Measurements from ENCODE around the gene SLC35G6. TPM values are rescaled to one million over a fixed set of nuclear protein-coding genes. Genes with fewer than 3 reads are reported as not detected.

SLC35G6 gene
- total RNA-seq, 3 donors from 2014 or later (not counting 1 experiment from before 2014, with no cell fraction given) = not detected

DNA sequence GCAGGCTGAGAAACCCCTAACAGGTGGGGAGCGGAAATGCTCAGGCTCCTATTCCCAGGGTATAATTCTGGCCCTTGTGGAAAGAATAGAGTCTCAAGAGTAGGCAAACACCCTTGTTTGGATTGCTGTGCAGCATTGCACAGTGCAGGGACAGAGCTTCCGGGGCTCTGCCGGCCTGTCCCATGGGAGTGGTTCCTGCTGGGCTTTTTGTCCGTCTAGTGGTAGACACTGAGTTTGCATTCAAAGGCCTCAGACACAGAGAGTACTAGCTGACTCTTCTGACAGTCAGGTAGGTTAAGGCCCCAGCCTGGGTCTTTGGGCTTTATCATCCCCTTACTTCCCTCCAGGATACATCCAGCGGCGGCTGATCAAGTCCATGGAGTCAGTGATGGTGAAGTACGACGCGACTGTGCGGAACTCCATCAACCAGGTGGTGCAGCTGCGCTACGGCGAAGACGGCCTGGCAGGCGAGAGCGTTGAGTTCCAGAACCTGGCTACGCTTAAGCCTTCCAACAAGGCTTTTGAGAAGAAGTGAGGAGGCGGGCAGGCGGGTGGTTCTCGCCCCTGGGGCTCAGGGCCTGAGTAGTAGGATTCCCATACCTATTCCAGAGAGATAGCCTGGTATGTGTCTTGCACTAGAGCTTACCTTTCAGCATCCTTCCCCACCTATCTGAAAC, 21.1 kb downstream of the SLC35G6 start:
- H3K36me3 Mint-ChIP-seq = peaks cover 21% of the 10 kb centered on the region
- TF ChIP-seq, protein P1, sequence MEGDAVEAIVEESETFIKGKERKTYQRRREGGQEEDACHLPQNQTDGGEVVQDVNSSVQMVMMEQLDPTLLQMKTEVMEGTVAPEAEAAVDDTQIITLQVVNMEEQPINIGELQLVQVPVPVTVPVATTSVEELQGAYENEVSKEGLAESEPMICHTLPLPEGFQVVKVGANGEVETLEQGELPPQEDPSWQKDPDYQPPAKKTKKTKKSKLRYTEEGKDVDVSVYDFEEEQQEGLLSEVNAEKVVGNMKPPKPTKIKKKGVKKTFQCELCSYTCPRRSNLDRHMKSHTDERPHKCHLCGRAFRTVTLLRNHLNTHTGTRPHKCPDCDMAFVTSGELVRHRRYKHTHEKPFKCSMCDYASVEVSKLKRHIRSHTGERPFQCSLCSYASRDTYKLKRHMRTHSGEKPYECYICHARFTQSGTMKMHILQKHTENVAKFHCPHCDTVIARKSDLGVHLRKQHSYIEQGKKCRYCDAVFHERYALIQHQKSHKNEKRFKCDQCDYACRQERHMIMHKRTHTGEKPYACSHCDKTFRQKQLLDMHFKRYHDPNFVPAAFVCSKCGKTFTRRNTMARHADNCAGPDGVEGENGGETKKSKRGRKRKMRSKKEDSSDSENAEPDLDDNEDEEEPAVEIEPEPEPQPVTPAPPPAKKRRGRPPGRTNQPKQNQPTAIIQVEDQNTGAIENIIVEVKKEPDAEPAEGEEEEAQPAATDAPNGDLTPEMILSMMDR (IDR thresholded peaks at IDR 0.05) = no peak
- DNase-seq (peak in 1 of 2 donors; percentile 11), ATAC-seq (no peak)
- H3K4me1 ChIP-seq (ENCODE audit: control insufficient read depth, insufficient read depth, low read length) = no peaks in the 10 kb centered on the region
- H3K27me3 ChIP-seq (ENCODE audit: control insufficient read depth, insufficient read depth, low read length) = no peaks in the 10 kb centered on the region
- H3K27ac ChIP-seq (ENCODE audit: low read length) = no peak overlapping the region
- H3K27ac Mint-ChIP-seq = peak overlapping the region in 1 of 2 donors; percentile 6
- H3K36me3 ChIP-seq (ENCODE audit: control insufficient read depth, insufficient read depth, low read length) = peaks cover 90% of the 10 kb centered on the region
- no peak overlapping the region for H3K4me3 ChIP-seq (ENCODE audit: low read length)
- no peaks in the 10 kb centered on the region for H3K9me3 ChIP-seq (ENCODE audit: control insufficient read depth, insufficient read depth, low read length)
- no peaks in the 10 kb centered on the region for H3K27me3 Mint-ChIP-seq (ENCODE audit: low read depth in 2 of 2)
- H3K4me3 Mint-ChIP-seq = no peak overlapping the region
- H3K4me1 Mint-ChIP-seq = no peaks in the 10 kb centered on the region
- WGBS (ENCODE audit: insufficient coverage) = 95% methylated on average over 20 of the region's 20 CpGs
- intact Hi-C loops (cut with micrococcal nuclease) = loop anchor here (5.0 kb wide), 1 partner anchor 65 kb away; the partner anchor contains the start of genes FGF11 and TMEM102
- no peaks in the 10 kb centered on the region for H3K9me3 Mint-ChIP-seq

DNA sequence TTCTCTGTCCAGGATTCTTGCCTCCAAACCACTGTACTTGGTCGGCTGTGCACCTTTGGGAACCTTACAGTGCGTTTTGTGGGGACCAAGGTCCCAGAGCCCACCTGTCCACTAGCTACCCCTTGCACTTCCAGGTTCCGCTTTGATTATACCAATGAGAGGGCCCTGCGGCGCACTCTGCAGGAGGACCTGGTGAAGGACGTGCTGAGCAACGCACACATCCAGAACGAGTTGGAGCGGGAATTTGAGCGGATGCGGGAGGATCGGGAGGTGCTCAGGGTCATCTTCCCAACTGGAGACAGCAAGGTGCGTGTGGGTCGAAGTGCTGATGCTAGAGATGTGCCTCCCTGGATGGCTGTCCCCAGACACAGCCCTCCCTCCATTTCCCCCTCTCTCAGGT, 21.7 kb downstream of the SLC35G6 start:
- no peaks in the 10 kb centered on the region for H3K9me3 ChIP-seq (ENCODE audit: control insufficient read depth, insufficient read depth, low read length)
- WGBS (ENCODE audit: insufficient coverage) = 95% methylated on average over 14 of the region's 14 CpGs
- no peak overlapping the region for H3K27ac Mint-ChIP-seq
- no peaks in the 10 kb centered on the region for H3K4me1 ChIP-seq (ENCODE audit: control insufficient read depth, insufficient read depth, low read length)
- peak in 2 of 3 donors; percentile 25 to 39 for ATAC-seq
- H3K27ac ChIP-seq (ENCODE audit: low read length) = no peak overlapping the region
- DNase-seq = peak in 1 of 2 donors; percentile 43
- no peak overlapping the region for H3K4me3 ChIP-seq (ENCODE audit: low read length)
- H3K4me1 Mint-ChIP-seq = no peaks in the 10 kb centered on the region
- peaks cover 21% of the 10 kb centered on the region for H3K36me3 Mint-ChIP-seq
- H3K9me3 Mint-ChIP-seq = no peaks in the 10 kb centered on the region
- H3K27me3 Mint-ChIP-seq (ENCODE audit: low read depth in 2 of 2) = no peaks in the 10 kb centered on the region
- no peaks in the 10 kb centered on the region for H3K27me3 ChIP-seq (ENCODE audit: control insufficient read depth, insufficient read depth, low read length)
- intact Hi-C loops (cut with micrococcal nuclease) = loop anchor here (5.0 kb wide), 1 partner anchor 66 kb away; the partner anchor contains the start of genes FGF11 and TMEM102
- H3K36me3 ChIP-seq (ENCODE audit: control insufficient read depth, insufficient read depth, low read length) = peaks cover 87% of the 10 kb centered on the region
- no peak overlapping the region for H3K4me3 Mint-ChIP-seq
- TF ChIP-seq, protein P1 (IDR thresholded peaks at IDR 0.05) = no peak

GRCh38 chr17:7503521-7503920, 22.3 kb downstream of the SLC35G6 start:
- Histone ChIP-seq H3K4me1 (ENCODE audit: control insufficient read depth, insufficient read depth, low read length) (no peaks in the 10 kb centered on the region), H3K9me3 (ENCODE audit: control insufficient read depth, insufficient read depth, low read length) (no peaks in the 10 kb centered on the region), H3K27ac (ENCODE audit: low read length) (no peak overlapping the region), H3K27me3 (ENCODE audit: control insufficient read depth, insufficient read depth, low read length) (no peaks in the 10 kb centered on the region), H3K36me3 (ENCODE audit: control insufficient read depth, insufficient read depth, low read length) (peaks cover 86% of the 10 kb centered on the region), H3K4me3 (ENCODE audit: low read length) (no peak overlapping the region)
- no peaks in the 10 kb centered on the region for H3K4me1 Mint-ChIP-seq
- intact Hi-C loops (cut with micrococcal nuclease) = loop anchor here (5.0 kb wide), 1 partner anchor 66 kb away; the partner anchor contains the start of genes FGF11 and TMEM102
- TF ChIP-seq, protein P1 (IDR thresholded peaks at IDR 0.05) = no peak
- H3K27me3 Mint-ChIP-seq (ENCODE audit: low read depth in 2 of 2) = no peaks in the 10 kb centered on the region
- peaks cover 21% of the 10 kb centered on the region for H3K36me3 Mint-ChIP-seq
- no peaks in the 10 kb centered on the region for H3K9me3 Mint-ChIP-seq
- H3K4me3 Mint-ChIP-seq = no peak overlapping the region
- DNase-seq (peak in 1 of 2 donors; percentile 4), ATAC-seq (no peak)
- peak overlapping the region in 1 of 2 donors; percentile 52 for H3K27ac Mint-ChIP-seq
- 97% methylated on average over 8 of the region's 8 CpGs for whole genome bisulfite sequencing (ENCODE audit: insufficient coverage)
